GM12873 (cell line): ENCODE measurements around the gene PIM2.

ENCODE experiments used
- TF ChIP-seq, protein P1 (sequence below): IDR thresholded peaks from 2 replicates; pipeline ENCODE4 v1.5.1; 2012; ENCODE audit warnings: low read depth, mild to moderate bottlenecking, moderate library complexity, low read length, control low read depth; ENCODE audit not compliant: insufficient read depth; ENCODE audit errors: missing control alignments

The PIM2 gene

DNA sequence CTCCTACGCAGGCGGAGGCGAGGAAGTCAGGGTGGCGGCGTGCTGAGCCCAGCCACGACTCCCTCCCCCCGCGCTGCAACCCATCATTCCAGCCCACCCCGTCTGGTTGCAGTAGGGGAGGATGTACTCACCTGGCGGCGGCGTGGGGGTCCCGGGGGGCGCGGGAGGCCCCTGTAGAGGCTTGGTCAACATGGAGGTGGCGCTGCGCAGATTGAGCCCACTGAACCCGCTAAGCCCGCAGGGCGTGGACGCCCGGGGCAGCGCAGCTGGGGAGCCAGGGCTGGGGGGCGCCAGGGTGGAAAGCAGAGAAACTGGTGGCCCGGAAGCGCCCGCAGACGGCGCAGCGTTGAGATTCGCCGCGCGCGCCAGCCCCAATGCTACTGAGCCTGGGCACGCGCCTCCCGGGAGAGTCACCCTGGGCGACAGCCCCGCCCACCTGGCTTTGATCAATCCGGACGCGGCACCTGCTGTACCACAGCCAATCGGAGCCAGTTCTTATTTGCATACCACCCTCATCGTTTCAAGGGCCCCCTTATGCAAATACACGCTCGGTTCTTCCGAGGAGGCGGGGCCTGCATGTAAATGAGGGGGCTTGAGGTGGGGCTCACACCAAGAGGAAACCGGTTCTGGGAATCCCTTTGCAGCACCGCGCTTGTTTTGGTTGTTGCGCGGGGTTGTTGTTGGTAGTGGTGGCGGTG, at the start of gene PIM2:
TSS of gene PIM2 (minus strand) at position 382 of the 698 bp plus-strand sequence. CDS start at position 192, 190 bp downstream.
- TF ChIP-seq, protein P1, sequence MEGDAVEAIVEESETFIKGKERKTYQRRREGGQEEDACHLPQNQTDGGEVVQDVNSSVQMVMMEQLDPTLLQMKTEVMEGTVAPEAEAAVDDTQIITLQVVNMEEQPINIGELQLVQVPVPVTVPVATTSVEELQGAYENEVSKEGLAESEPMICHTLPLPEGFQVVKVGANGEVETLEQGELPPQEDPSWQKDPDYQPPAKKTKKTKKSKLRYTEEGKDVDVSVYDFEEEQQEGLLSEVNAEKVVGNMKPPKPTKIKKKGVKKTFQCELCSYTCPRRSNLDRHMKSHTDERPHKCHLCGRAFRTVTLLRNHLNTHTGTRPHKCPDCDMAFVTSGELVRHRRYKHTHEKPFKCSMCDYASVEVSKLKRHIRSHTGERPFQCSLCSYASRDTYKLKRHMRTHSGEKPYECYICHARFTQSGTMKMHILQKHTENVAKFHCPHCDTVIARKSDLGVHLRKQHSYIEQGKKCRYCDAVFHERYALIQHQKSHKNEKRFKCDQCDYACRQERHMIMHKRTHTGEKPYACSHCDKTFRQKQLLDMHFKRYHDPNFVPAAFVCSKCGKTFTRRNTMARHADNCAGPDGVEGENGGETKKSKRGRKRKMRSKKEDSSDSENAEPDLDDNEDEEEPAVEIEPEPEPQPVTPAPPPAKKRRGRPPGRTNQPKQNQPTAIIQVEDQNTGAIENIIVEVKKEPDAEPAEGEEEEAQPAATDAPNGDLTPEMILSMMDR = no peak

- TF ChIP-seq, protein P1 = no peak
Measured at GRCh38 chrX:48968377-48968776, 49.6 kb upstream of the PIM2 start.

DNA sequence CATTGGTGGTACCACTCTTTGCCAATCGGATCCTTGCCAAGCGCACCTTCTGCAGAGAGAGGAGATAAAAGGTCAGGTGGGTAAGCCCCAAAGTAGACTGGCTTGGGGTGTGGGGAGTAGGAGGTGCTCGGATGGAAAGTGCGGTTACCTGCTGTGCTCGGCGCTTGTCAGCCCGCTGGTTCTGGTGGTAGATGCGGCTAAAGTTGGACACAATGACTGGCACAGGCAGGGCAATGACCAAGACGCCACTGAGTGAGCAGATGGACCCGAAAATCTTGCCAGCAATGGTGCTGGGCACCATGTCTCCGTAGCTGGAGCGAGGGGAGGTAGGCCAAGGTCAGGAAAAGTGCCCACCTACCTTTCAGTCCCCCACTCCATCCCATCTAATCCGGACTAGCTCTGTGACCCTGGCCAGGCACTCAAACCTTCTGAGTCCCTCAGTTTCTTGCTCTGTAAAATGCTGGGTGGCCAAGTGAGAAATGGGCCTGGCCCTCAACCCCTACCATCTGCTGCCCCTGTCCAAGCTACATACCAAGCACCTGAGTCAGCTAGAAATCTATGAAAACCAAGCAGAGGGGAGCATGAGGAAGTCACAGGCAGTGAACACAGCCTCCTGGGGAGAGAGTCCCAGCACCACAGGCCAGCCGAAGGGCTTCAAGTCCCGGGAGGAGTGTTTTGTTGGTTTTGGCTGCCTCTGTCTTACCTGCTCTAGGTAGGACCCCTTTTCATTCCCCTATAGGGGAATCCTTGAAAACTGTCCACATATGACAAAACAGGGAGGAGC, 48.2 kb upstream of the PIM2 start:
- TF ChIP-seq, protein P1 = no peak

DNA sequence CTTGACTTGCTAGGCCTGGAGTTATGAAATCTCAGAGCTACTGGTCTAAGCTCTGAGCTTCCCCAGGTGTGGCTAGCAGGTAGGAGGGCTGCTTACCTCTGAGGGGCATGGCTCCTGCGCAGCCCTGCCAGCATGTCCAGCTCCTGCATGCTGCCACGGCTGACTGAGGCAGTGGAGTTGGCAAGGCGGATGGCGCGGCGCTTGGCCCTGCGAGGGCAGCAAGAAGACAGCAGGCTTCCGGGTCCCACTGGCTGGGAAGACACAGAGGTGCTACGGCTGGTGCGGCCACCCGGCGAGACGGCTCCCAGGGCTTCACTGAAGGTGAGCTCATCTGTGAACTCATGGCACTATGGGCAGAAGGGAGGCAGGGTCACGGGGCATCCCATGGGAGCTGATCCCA, 47.1 kb upstream of the PIM2 start:
- TF ChIP-seq, protein P1 = no peak

GRCh38 chrX:48961585-48962091, 42.8 kb upstream of the PIM2 start:
- TF ChIP-seq, protein P1 = no peak

DNA sequence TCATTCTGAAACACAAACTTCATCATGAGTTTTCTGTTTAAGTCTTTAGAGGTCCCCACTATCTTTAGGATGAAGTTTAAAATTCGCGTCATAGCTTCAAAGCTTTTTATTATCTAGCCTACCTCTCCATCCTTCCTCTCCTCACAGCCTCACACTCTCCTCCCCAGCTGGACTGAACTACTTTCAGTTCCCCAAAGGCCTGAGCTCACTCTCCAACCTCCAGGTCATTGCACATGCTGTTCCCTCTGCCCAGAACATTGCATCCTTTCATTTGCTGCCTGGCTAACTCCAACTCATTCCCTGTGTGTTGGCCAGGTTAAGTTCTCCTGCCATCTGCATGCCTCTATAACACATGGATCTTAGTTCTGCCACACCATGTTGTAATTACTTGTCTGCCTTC, 41.5 kb upstream of the PIM2 start:
- TF ChIP-seq, protein P1 = no peak

- TF ChIP-seq, protein P1 = no peak
Measured at GRCh38 chrX:48958635-48959094, 39.8 kb upstream of the PIM2 start.
